Testis (tissue), 2 donors: Measurements from ENCODE around the gene PDZK1IP1.

ENCODE experiments used
- POLR2A ChIP-seq: fragments of 450-650 bp; IDR thresholded peaks from one replicate; pipeline ENCODE4 v1.6.1; 2017; ENCODE audit warnings: antibody characterized with exemption, mild to moderate bottlenecking, moderate library complexity
- TF ChIP-seq, protein P1 (sequence below), 3 experiments: fragments of 450-650 bp in 2 of 3; fragments of 200-600 bp in 1 of 3; sonication (generic) in 1 of 3; IDR thresholded peaks; one replicate each; pipeline ENCODE4 v1.5.1; 2016 to 2019; ENCODE audit warnings: antibody characterized with exemption in 3 of 3, mild to moderate bottlenecking in 2 of 3, moderate library complexity in 1 of 3

GRCh38 chr1:47181955-47182675 lies 7.7 kb downstream of the PDZK1IP1 start:
- TF ChIP-seq, protein P1, sequence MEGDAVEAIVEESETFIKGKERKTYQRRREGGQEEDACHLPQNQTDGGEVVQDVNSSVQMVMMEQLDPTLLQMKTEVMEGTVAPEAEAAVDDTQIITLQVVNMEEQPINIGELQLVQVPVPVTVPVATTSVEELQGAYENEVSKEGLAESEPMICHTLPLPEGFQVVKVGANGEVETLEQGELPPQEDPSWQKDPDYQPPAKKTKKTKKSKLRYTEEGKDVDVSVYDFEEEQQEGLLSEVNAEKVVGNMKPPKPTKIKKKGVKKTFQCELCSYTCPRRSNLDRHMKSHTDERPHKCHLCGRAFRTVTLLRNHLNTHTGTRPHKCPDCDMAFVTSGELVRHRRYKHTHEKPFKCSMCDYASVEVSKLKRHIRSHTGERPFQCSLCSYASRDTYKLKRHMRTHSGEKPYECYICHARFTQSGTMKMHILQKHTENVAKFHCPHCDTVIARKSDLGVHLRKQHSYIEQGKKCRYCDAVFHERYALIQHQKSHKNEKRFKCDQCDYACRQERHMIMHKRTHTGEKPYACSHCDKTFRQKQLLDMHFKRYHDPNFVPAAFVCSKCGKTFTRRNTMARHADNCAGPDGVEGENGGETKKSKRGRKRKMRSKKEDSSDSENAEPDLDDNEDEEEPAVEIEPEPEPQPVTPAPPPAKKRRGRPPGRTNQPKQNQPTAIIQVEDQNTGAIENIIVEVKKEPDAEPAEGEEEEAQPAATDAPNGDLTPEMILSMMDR (IDR thresholded peaks at IDR 0.05), result no peak
- TF ChIP-seq POLR2A, result no peak
